ENCODE results near the gene PKIB.
"Not testable (repeated sequence)": the region's sequence is repeated elsewhere in the genome, so short reads cannot be mapped to it uniquely, and the experiment has no call there.

PKIB gene

DNA sequence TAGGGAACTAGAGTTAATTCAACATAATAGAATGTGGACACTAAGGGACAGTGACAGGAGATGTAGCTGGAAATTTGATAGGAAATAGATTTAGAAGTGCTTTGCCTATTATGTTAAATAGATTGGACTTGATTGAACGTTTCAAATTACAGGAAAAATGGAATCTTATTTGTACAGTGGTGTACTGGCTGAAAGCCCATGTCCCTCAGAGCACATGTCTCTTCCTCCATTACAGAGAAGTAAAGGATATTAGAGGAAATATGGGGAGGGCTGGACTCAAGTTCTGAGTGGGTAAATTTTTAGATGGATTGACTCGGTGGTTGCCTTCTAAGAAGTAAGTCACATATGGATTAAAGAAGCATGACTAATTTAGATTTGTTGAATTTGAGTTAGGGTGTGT is 11.4 kb downstream of the PKIB start:
- no peak for DNase-seq

DNA sequence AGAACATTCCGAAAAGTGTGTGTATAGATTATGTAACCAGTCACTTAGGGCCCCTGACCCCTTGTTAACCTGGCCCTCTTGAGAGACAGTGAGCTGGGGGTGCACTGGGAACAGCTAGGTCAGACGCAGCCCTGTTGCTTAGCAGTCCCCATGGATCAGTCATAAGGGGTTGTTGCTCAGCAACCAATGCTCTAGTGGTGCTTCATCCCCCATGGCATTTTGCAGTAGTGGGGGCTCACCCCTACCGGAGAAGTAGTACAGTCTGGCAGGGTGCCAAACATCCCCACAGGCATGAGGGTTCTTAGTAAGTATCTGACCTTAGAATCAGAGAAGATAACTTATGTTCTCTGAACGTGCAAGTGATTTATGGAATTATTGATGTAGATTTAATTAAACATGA is 12.3 kb downstream of the PKIB start:
- no peak for DNase-seq

DNA sequence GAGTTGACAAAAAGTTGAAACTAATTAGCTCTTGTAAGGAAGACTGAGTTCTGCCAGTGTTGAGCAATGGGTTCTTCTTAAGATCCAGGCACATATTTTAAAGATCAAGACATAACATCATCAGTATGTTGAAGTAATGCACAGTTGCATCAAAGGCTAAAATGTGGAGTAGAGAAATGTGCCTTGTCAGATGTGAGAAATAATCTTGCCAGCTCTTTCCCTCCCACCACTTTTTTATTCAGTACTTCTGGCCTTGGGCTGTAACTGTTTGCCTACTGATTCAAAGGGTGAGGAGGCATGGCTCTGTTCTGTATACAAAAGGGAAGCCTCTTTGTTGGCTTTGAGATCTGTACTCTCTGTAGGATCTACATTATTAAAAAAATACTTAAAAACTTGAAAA is 13.1 kb downstream of the PKIB start:
- no peak for DNase-seq

- no peak for DNase-seq
These were observed 14.6 kb downstream of the PKIB start for GRCh38 chr6:122624853-122625252.

DNA sequence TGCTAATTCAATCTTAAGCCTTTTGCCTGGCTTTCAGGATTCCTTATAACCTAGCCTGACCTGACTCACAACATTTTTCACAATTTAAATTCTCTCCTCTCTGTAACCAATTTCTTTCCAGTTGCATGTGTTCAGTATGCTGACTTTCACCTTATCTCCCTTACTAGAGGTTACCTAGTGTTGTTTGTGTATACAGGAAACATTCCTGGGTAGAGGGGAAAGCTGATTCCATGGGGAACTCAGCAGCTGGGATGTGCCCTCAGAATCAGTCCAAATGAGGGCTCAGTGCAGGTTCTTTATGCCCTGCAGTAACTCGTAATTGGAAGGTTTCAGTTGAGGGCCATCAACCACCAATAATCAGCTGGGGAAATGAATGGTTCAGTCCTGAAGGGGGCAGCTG is 18.5 kb downstream of the PKIB start:
- DNase-seq, result no peak

DNA sequence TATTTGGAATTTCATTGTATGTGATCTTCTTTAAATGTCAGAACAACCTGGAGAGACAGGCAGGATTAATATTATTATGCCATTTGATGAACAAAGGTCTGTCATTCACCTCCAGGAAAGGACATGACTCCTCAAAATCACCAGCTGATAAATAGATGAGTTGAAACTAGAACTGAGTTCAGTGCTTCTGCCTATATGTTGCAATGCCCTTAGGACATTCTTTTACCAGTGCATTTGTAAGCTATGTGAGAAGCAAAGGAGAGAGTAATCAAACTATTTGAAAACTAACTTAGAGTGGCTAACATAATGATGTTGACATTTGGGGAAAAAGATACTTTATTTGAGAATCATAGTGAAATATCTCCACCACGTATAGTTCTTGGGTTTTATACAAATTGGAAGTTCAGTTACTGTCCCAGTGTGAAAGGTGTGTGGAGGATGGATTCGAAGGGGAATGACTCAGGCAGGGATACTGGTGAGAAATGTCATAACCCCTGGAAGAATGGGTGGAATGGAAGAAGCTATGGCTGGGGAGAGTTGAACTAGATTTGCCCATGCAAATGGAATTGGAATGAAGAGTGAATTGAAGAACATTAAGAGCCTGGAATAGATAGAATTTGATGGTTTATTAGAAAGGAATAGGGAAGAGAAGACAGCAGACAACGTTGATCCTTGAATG is 21.5 kb downstream of the PKIB start:
- DNase-seq, result no peak

DNA sequence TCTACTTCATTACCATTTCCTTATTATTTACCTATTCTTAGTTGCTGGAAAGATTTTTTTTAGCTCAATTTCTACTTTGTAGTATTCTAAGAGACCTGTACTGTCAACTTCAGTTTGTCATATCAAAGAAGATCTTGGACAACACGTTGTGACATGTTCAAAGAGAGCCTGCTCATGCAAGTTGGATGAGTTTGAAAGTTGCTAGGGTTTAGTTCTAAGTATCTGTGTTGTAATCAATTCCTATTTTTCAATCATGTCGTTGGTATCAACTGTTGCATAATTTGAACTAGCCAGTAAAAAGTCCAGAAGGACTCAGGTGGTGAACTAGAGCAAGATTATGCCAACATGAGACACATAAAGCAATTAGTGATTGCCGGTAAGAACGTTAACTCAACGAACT is 30.2 kb downstream of the PKIB start:
- DNase-seq, result no peak

DNA sequence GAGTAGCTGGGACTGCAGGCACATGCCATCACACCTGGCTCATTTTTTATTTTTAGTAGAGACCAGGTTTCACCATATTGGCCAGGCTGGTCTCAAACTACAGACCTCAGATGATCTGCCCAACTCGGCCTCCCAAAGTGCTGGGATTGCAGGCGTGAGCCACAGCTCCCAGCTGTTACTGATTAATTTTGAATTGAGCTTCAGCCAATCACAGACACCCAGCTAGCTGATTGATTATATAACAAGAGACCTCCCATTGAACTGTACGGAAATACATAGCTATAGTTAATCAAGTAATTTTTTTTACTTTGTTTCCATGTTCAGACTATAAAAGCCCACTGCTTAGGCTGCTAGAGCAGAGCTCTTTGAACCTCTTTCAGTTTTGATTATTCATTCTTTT is 31.6 kb downstream of the PKIB start:
- no peak for DNase-seq

DNA sequence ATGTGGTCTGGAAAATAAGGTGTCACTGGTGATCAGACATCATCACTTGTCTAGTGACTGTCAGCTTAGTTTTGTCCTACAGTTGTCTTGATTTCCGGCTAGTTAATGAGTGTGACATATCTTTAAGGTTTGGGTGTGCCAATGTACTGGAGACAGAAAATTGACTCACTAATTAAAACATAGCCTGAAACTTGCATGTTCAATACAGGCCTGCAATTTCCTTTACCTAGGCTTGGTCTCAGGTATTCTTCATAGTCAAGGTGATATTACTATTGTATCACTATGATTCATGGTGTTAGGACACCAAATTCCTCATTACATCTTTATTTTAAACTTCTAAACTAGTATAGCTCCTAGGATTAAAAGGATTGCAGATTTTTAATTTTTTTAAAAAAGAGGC is 32.4 kb downstream of the PKIB start:
- DNase-seq, result not testable (repeated sequence)

DNA sequence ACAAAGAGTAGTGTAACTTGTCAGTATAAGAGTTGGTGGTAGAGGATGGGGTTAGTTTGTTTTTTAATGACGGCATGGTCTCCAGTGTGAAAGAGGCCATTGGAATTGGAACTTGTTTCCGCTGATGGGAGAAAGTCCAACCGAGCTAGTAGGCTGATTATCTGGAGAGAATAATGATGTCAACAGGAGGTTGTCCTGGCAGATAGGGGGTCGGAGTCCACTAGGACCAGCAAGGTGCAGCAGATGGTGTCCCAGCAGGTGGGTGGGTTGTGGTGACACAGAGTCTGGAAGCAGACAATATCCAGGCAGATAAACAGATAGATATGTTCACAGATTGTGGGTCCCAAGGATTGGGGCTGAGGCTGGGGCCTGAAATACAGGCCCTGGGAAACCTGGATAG is 35.1 kb downstream of the PKIB start:
- DNase-seq, result no peak

DNA sequence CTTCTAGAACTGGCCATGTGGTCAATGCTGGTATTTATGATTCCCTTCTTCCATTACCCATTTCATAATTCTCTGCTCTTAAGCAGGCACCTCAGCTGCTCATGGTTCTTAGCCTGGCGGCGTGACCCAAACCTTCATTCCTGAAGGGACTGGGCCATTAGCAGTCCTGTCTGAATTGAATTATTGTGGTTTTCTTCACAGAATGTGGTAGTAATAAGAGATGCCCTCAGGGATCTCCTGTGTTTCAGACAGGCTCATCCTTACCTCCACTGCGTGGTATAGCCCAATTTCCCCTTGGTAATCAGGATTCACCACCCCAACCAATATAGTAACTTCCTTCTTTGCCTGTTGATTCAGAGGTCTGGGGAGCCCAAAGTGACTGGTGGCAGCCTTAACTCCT is 37.6 kb downstream of the PKIB start:
- no peak for DNase-seq

DNA sequence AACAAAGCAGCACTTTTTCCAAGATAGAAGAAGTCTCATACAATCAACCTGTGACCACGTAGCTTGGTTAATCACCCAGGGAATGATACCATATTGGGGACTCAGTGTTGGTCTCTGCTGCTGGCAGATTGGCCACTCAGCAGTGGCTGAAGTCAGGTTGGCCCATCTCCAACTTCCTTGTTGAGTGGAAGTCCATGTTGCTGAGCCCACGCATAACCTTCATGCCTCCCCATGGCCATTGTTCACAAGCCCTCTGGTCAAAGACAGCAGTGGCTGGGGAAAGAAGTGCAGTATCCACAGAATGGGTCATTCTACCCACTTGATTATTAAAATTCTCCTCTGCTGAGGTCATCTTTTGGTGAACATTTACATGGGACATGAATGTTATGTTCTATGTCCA is 38.5 kb downstream of the PKIB start:
- DNase-seq, result no peak

- no peak for DNase-seq
These were observed 39.5 kb downstream of the PKIB start for GRCh38 chr6:122649701-122650100.

DNA sequence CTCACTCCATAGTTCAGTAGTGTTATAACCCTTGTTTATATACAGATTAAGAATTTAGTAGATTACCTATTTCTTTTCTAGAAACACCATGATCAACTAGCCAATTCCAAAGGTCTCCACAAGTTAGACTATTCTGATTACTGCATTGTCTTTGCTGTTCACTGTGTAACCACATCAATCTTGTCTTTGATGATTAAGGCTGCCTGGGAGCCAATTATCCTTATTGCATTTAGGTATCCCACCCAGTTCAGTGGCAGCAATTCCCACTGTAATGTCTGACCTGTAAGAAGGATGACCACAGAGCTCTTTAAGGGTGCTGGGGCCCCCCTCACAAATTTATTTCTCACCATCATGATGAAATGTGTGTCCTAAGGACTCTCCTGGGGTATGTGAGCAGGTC is 40.2 kb downstream of the PKIB start:
- no peak for DNase-seq

GRCh38 chr6:122651031-122651430 is 40.8 kb downstream of the PKIB start:
- no peak for DNase-seq

GRCh38 chr6:122651604-122652003 is 41.4 kb downstream of the PKIB start:
- no peak for DNase-seq

DNA sequence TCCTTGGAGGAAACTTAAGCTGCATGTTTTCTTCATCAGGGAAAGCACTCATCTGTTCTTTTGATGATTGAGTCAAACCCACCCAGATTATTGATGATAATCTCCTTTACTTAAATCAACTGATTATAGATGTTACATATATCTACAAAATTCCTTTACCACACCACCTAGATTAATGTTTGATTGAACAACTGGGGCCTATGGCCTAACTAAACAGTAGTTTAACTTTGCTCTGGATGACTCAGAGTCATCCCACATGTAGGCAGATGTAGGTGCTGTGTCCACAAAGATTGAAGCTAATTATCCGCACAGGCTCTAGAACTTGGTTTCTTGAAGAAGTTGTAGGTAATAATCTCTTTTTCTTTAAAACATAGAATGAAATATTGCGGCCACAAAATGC is 42.2 kb downstream of the PKIB start:
- no peak for DNase-seq

DNA sequence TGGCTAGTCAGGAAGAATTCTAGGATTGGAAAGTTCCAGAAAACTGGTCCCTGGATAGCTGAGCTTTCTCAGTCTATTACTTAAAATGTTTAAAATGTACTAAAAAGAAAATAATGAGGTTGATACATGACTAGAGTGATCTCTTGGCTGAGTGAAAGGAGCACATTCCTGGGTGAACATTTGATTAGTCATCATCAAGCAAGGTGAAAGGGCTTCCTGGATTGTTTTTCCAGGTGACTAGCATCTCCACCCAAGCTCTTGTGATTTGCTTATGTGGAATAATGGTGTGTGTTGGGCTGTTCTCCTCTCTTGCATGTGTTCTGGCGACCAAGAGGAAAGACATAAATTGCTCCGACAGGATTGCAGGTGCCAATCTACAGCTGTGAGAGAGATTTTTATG is 42.9 kb downstream of the PKIB start:
- DNase-seq, result no peak

- no peak for DNase-seq
These were observed 43.8 kb downstream of the PKIB start for GRCh38 chr6:122654012-122654411.

- no peak for DNase-seq
These were observed 47.4 kb downstream of the PKIB start for GRCh38 chr6:122657601-122658000.

- no peak for DNase-seq
These were observed 50.1 kb downstream of the PKIB start for GRCh38 chr6:122660296-122660695.

- no peak for DNase-seq
These were observed 53.8 kb downstream of the PKIB start for GRCh38 chr6:122663981-122664380.

- no peak for DNase-seq
These were observed 55.7 kb downstream of the PKIB start for GRCh38 chr6:122665929-122666328.

- no peak for DNase-seq
These were observed 56.2 kb downstream of the PKIB start for GRCh38 chr6:122666418-122666817.

GRCh38 chr6:122669418-122669817 is 59.2 kb downstream of the PKIB start:
- DNase-seq, result no peak

DNA sequence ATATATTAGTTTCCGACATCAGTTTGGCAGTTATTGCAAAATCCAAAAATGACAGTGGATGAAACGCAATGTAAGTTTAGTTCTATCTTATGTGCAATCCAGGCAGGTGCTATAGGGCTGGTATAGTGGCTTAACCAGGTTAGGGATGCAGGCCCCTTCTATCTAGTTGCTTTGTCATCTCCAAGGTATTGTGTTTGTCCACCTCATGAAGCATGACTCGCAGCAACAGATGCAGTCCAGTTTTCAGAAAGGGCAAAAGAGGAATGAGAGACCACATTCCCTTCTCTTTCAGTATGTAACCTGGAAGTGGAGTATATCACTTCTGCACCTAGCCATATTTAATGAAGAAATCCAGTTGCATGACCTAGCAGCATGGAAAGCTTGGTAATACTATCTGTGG is 59.7 kb downstream of the PKIB start:
- no peak for DNase-seq

Measured in hematopoietic multipotent progenitor cell treated with erythropoietin and hydrocortisone succinate and interleukin-3 and kit ligand, for 6 days (in vitro differentiated cells).